Measurements from ENCODE around the gene SPEM3.

Gene SPEM3

GRCh38 chr17:7423679-7424078, 5.0 kb upstream of the SPEM3 start:
- DNase-seq: no peak

DNA sequence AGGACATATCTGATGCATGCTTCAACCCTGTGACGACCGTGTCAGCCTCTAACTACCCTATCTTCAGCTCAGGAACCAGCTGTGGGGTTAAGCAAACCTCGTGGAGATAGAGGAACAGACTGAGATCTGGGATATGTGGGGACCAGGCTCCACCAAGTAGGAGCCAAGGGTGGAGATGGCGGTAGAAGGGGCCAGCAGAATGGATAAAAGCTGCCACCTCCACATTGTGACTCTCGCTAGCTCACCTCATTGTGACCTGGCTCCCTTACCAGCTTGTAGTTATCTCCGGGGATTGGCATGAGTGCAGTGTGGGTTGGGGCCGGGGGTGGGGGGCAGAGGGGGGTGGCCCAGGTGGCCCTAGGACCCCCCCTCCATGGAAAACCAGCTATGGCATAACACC, 3.3 kb upstream of the SPEM3 start, which contains the start of gene SPEM2:
SPEM2 (plus strand) TSS at position 301 of the 400 bp plus-strand sequence; CDS start at position 374, 73 bp downstream.
- no peak for DNase-seq

DNA sequence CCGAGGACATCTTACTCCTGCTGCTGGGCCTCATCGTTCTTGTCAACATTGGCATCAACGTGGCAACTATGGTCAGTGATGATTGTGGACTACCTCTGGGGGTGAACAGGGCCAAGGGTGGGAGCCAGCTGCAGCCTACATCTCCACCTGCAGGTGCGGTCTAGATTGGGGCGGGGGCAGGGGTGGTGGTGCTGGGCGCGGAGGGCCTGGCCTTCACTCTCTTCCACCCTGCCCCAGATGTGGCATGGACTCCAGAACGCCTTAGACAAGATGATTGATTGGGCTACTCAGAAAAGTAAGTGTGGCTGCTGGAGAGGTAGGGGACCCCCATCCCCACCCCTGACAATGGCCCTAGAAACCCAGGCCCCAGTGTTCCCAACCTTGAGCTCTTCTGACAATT, 2.9 kb upstream of the SPEM3 start:
- DNase-seq: no peak

DNA sequence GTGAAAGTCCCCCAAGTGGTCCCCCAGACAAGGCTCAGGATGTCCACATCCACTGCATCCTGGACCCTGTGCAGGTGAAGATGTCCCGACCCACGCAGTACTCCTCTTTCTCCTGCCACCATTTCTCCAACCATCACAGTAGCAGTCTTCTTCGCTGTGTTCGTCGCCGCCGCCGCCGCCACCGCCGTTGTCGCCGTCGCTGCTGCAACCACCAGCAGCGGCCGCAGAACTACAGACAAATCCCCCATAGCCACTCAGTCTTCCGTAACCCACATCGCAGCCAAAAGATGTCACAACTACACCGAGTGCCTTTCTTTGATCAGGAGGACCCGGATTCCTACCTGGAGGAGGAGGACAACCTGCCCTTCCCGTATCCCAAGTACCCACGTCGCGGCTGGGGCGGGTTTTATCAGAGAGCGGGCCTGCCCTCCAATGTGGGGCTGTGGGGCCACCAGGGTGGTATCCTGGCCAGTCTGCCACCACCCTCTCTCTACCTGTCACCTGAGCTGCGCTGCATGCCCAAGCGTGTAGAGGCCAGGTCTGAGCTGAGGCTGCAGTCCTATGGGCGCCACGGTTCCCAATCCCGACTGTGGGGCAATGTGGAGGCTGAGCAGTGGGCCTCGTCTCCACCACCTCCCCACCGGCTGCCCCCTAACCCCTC, 2.3 kb upstream of the SPEM3 start:
- no peak for DNase-seq

GRCh38 chr17:7426896-7427489, 1.7 kb upstream of the SPEM3 start:
- DNase-seq: no peak

GRCh38 chr17:7427549-7427948, 1.1 kb upstream of the SPEM3 start:
- DNase-seq: no peak

GRCh38 chr17:7429722-7430121, 1.1 kb downstream of the SPEM3 start:
- DNase-seq: no peak

DNA sequence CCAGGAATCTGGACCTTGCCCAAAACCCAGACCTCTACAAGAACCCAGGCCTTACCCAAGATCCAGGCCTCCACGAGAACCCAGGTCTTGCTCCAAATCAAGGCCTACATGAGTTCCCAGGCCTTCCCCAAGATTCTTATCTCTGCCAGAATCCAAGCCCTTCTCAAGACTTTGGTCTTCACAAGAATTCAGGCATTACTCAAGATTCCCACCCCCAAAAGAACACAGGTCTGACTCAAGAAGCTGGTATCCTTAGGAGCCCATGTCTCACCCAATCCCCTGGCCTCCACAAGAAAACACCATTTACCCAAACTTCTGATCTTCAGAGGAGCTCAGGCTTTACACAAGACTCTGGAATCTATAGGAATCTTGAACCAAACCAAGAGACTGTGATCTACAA, 2.6 kb downstream of the SPEM3 start:
- no peak for DNase-seq

DNA sequence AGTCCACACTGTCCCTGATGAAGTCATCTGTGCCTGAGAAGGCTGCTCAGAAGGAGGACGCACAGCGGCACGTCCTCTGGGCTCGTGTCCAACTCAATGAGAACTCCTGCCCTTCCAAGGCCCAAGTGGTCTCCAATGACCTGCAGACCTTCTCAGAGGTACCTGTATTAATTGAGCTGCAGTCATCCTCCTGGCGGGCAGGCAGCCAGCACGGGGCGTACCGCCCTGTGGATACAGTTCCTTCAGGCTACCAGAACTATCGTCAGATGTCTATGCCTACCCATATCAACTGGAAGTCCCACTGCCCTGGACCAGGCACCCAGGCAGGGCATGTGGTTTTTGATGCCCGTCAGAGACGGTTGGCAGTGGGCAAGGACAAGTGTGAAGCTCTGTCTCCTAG, 3.6 kb downstream of the SPEM3 start:
- DNase-seq: no peak

- peak; percentile 37 for DNase-seq
These were observed 7.3 kb downstream of the SPEM3 start for GRCh38 chr17:7435676-7436555.

- DNase-seq: peak; percentile 77
These were observed 8.1 kb downstream of the SPEM3 start for GRCh38 chr17:7436556-7437368.

DNA sequence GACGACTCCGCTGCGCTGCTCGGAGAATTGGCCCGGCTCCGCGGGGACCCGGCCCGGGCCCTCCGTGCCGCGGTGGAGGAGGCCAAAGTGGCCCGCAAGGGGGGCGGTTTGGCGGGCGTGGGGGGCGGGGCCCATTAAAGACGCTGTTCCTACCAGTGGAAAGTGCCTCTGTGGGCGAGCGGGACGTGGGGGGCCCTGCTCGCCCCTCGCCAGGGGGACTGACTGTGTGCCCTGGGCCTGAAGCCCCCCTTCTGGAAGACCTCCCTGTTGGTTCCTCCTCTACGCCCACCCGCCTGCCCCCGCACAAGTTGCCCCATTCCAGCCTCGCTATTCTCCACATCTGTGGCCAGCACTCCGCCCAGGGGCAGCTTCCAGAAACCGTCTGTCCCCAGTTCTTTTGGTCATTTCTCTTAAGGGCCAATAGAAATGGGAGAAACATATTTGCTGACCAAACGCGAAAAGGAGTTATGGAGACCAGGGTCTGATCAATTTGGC, 8.8 kb downstream of the SPEM3 start:
- DNase-seq: no peak

- no peak for DNase-seq
These were observed 9.4 kb downstream of the SPEM3 start for GRCh38 chr17:7437950-7438614.

GRCh38 chr17:7438656-7439460, 10.2 kb downstream of the SPEM3 start:
- no peak for DNase-seq

GRCh38 chr17:7439462-7440112, 10.9 kb downstream of the SPEM3 start, which contains the start of gene FGF11:
FGF11 (plus strand) TSS chr17:7439512; CDS start chr17:7439621, 109 bp downstream.
- no peak for DNase-seq

DNA sequence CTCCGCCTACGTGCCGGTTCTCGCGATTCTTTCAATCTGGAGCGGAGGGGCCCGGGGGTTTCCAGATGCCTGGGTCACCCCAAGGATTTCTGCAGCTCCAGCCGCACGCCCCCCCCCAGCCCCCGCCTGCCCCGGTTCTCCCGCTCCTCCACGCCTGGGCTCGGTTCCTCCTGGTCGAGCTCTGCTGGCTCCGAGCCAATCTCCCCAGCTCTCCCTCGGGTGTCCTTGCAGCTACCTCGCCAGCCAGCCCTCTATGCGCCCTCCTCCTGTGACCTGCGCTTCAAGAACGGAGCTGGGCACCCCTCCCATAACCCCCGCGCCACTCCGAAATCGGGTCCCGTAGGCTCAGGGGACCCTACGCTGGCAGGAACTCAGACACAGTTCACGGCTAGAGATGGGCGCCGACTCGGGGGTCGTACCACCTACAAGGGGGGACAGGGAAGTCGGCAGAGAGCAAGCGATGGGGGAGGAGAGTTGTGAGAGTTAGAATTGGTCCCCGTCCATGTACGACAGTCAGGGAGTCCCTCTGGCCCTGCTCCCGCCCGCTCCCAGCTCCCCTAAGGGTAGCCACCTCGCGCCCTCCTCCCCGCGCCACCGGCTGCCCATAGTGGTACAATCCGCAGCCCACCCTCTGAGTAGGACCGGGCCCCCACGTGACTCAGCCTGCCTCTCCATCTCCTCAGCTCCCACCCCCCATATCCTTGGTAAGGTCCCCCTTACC, 11.6 kb downstream of the SPEM3 start:
- peak; percentile 61 for DNase-seq

GRCh38 chr17:7440834-7441195, 12.2 kb downstream of the SPEM3 start:
- DNase-seq: no peak

- DNase-seq: no peak
These were observed 12.6 kb downstream of the SPEM3 start for GRCh38 chr17:7441266-7441665.

DNA sequence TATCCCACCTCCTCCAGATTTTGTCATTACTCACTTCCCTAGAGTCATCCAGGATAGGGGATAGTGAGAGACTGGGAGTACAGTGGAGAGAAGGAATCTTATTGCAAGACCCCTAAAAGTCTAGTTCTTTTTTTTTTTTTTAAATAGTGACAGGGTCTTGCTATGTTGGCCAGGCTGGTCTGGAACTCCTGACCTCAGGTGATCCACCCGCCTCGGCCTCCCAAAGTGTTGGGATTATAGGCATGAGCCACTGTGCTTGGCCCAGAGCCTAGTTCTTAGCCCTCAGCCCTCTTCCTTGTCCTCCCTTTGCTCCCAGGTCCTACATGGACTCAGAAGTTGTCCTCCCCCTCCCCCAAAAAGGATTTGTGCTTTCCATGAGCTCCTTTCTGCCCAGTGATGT, 13.5 kb downstream of the SPEM3 start:
- DNase-seq: no peak

All from NCI-H2171 treated with DMSO at 0.1 percent for 48 hours (cell line).